ENCODE measurements around the gene OIT3.
"Not testable (repeated sequence)": the region's sequence is repeated elsewhere in the genome, so short reads cannot be mapped to it uniquely, and the experiment has no call there.

The OIT3 gene

GRCh38 chr10:72893136-72893798, at the start of gene OIT3:
Gene OIT3, plus strand, starts transcription at chr10:72893739. Its CDS starts 60 bp downstream, at chr10:72893799.
- FAIRE-seq: no peak

GRCh38 chr10:72846238-72846637, 47.3 kb upstream of the OIT3 start:
- FAIRE-seq: no peak

GRCh38 chr10:72847681-72848080, 45.9 kb upstream of the OIT3 start:
- no peak for FAIRE-seq

- FAIRE-seq: no peak
These were observed 42.7 kb upstream of the OIT3 start for GRCh38 chr10:72850861-72851260.

- no peak for FAIRE-seq
These were observed 42.0 kb upstream of the OIT3 start for GRCh38 chr10:72851509-72851908.

GRCh38 chr10:72852508-72852907, 41.0 kb upstream of the OIT3 start:
- FAIRE-seq: no peak

- no peak for FAIRE-seq
These were observed 38.4 kb upstream of the OIT3 start for GRCh38 chr10:72855129-72855528.

GRCh38 chr10:72855790-72856189, 37.7 kb upstream of the OIT3 start:
- FAIRE-seq: no peak

GRCh38 chr10:72858067-72858466, 35.5 kb upstream of the OIT3 start:
- no peak for FAIRE-seq

GRCh38 chr10:72862957-72863356, 30.6 kb upstream of the OIT3 start:
- no peak for FAIRE-seq

- peak; percentile 89 for FAIRE-seq
These were observed 18.1 kb upstream of the OIT3 start for GRCh38 chr10:72875250-72876055.

- no peak for FAIRE-seq
These were observed 14.3 kb upstream of the OIT3 start for GRCh38 chr10:72879245-72879644.

GRCh38 chr10:72881291-72881690, 12.2 kb upstream of the OIT3 start:
- no peak for FAIRE-seq

- FAIRE-seq: no peak
These were observed 9.7 kb upstream of the OIT3 start for GRCh38 chr10:72883861-72884260.

- FAIRE-seq: no peak
These were observed 7.6 kb upstream of the OIT3 start for GRCh38 chr10:72885953-72886352.

- no peak for FAIRE-seq
These were observed 6.9 kb upstream of the OIT3 start for GRCh38 chr10:72886621-72887020.

- FAIRE-seq: no peak
These were observed 6.5 kb upstream of the OIT3 start for GRCh38 chr10:72887043-72887442.

- FAIRE-seq: no peak
These were observed 5.3 kb upstream of the OIT3 start for GRCh38 chr10:72888151-72888638.

GRCh38 chr10:72889391-72889831, 4.1 kb upstream of the OIT3 start:
- FAIRE-seq: no peak

- no peak for FAIRE-seq
These were observed 3.5 kb upstream of the OIT3 start for GRCh38 chr10:72890086-72890485.

- no peak for FAIRE-seq
These were observed 1.8 kb downstream of the OIT3 start for GRCh38 chr10:72895236-72895850.

GRCh38 chr10:72898616-72899015, 5.1 kb downstream of the OIT3 start:
- no peak for FAIRE-seq

GRCh38 chr10:72899545-72899944, 6.0 kb downstream of the OIT3 start:
- FAIRE-seq: no peak

- FAIRE-seq: not testable (repeated sequence)
These were observed 10.5 kb downstream of the OIT3 start for GRCh38 chr10:72903941-72904446.
